HG02973 (cell line): Measurements from ENCODE around the gene CLDN4.
"Not testable (repeated sequence)": the region's sequence is repeated elsewhere in the genome, so short reads cannot be mapped to it uniquely, and the experiment has no call there.

Experiments
- ATAC-seq: cut with Tn5 transposase; IDR thresholded peaks from one replicate; pipeline ENCODE4 v1.9.1; 2021; ENCODE audit warnings: moderate library complexity; ENCODE audit not compliant: unreplicated experiment

The CLDN4 gene

GRCh38 chr7:73823257-73823656, 7.5 kb upstream of the CLDN4 start:
- ATAC-seq = no peak

GRCh38 chr7:73823873-73824592, 6.8 kb upstream of the CLDN4 start:
- ATAC-seq = no peak

GRCh38 chr7:73824986-73825385, 5.8 kb upstream of the CLDN4 start:
- no peak for ATAC-seq

- ATAC-seq = no peak
These were observed 3.2 kb upstream of the CLDN4 start for GRCh38 chr7:73827567-73828106.

GRCh38 chr7:73828107-73828803, 2.5 kb upstream of the CLDN4 start:
- ATAC-seq = no peak

GRCh38 chr7:73828972-73829371, 1.8 kb upstream of the CLDN4 start:
- ATAC-seq = no peak

- ATAC-seq = no peak
These were observed 1.3 kb upstream of the CLDN4 start for GRCh38 chr7:73829505-73829904.

GRCh38 chr7:73829921-73830680, 695 bp upstream of the CLDN4 start:
- no peak for ATAC-seq

GRCh38 chr7:73831584-73831833, 713 bp downstream of the CLDN4 start:
- no peak for ATAC-seq

GRCh38 chr7:73831834-73832651, 1.2 kb downstream of the CLDN4 start:
- no peak for ATAC-seq

- ATAC-seq = no peak
These were observed 2.0 kb downstream of the CLDN4 start for GRCh38 chr7:73832806-73833205.

GRCh38 chr7:73833251-73833919, 2.6 kb downstream of the CLDN4 start:
- no peak for ATAC-seq

- ATAC-seq = no peak
These were observed 3.9 kb downstream of the CLDN4 start for GRCh38 chr7:73834626-73835191.

GRCh38 chr7:73837167-73837566, 6.4 kb downstream of the CLDN4 start:
- not testable (repeated sequence) for ATAC-seq

- ATAC-seq = no peak
These were observed 7.8 kb downstream of the CLDN4 start for GRCh38 chr7:73838642-73839041.

- no peak for ATAC-seq
These were observed 8.5 kb downstream of the CLDN4 start for GRCh38 chr7:73839290-73839689.

GRCh38 chr7:73839743-73840714, 9.2 kb downstream of the CLDN4 start:
- ATAC-seq = no peak

GRCh38 chr7:73840715-73841379, 10.1 kb downstream of the CLDN4 start:
- ATAC-seq = no peak
